Measurements from ENCODE around the gene PKD2. TPM values are rescaled to one million over a fixed set of nuclear protein-coding genes. Genes with fewer than 3 reads are reported as not detected.

Gene PKD2
- total RNA-seq, 2 experiments from 2014 or later = 3.8 to 4.5 TPM

DNA sequence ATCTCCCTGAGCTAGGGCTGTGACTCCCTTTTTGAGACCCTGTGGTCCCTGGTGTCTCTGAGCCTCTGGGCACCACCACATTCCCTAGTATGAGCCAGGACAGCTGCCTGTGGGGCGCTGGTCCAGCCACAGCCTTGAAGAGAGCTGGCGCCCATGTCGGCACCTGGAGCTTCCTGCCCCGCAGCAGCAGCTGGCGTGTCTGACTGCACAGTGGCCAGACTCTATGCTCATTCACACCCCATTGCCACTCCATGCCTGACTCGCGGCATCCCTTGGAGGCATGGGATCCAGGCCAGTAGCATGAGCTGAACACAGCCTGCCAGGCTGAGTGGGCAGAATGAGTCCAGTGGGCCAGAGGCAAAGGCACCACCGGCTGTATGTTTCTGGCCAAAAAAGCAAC lies 40.2 kb upstream of the PKD2 start:
- POLR2A ChIA-PET = interaction anchor here (0.8 kb wide), 1 partner anchor 117 kb away, joined by 3 read pairs; no protein-coding TSS in a partner anchor

DNA sequence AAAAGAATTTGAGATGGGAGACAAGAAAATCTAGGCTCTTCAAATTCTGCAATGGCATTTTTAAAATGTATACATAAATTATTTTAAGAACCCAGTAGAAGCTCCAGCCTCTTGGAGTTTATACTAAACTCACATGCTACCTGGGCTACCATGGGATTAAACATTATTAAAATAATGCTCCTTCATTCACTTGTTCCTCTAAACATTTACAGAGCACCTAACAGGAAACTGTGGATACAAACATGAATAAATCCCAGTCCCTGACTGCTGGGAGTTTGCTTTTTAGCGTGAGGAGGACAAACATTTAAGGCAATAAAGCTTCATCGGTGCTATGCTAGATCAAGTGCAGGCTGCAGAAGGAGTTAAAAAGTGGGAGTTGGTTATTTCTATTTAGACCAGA lies 37.3 kb upstream of the PKD2 start:
- no TSS peak for BruUV-seq (replicated peaks)
- Histone ChIP-seq H3K36me3 (ENCODE audit: insufficient read depth, low read length) (no peaks in the 10 kb centered on the region), H3K4me2 (ENCODE audit: low read length) (no peak overlapping the region), H3K4me3 (ENCODE audit: low read depth, low read length, poor library complexity, severe bottlenecking) (no peak overlapping the region), H3K9me2 (ENCODE audit: insufficient read depth, low read length) (no peaks in the 10 kb centered on the region), H2AFZ (ENCODE audit: low read length) (no peak overlapping the region), H4K20me1 (ENCODE audit: insufficient read depth, low read length) (no peaks in the 10 kb centered on the region), H3K79me2 (ENCODE audit: insufficient read depth, low read depth, low read length) (no peaks in the 10 kb centered on the region), H3K9me3 (ENCODE audit: low read length) (no peaks in the 10 kb centered on the region), H3K4me1 (ENCODE audit: insufficient read depth, low read length, poor library complexity, severe bottlenecking) (peaks cover 5% of the 10 kb centered on the region), H3K27ac (ENCODE audit: low read depth, low read length, poor library complexity, severe bottlenecking) (no peak overlapping the region)
- intact Hi-C loops (cut with micrococcal nuclease; ENCODE audit: unreplicated experiment) = loop anchor here (5.0 kb wide), 1 partner anchor 242 kb away; no protein-coding TSS in a partner anchor
- no peak for DNase-seq (ENCODE audit: low spot score)
- ChIA-PET POLR2A (no interaction called here), CTCF (ENCODE audit: unreplicated experiment) (no interaction called here)
- TF ChIP-seq EZH2phosphoT487 (IDR thresholded peaks at IDR 0.05; ENCODE audit: borderline replicate concordance, low read depth, low read length) = no peak
- TF ChIP-seq, protein P1, sequence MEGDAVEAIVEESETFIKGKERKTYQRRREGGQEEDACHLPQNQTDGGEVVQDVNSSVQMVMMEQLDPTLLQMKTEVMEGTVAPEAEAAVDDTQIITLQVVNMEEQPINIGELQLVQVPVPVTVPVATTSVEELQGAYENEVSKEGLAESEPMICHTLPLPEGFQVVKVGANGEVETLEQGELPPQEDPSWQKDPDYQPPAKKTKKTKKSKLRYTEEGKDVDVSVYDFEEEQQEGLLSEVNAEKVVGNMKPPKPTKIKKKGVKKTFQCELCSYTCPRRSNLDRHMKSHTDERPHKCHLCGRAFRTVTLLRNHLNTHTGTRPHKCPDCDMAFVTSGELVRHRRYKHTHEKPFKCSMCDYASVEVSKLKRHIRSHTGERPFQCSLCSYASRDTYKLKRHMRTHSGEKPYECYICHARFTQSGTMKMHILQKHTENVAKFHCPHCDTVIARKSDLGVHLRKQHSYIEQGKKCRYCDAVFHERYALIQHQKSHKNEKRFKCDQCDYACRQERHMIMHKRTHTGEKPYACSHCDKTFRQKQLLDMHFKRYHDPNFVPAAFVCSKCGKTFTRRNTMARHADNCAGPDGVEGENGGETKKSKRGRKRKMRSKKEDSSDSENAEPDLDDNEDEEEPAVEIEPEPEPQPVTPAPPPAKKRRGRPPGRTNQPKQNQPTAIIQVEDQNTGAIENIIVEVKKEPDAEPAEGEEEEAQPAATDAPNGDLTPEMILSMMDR (conservative IDR thresholded peaks at IDR 0.05; ENCODE audit: low read length) = no peak

More for the DNA sequence above, 40.2 kb upstream of the PKD2 start:
- Histone ChIP-seq H3K4me2 (ENCODE audit: low read length) (no peak overlapping the region), H3K79me2 (ENCODE audit: insufficient read depth, low read depth, low read length) (no peaks in the 10 kb centered on the region), H3K4me1 (ENCODE audit: insufficient read depth, low read length, poor library complexity, severe bottlenecking) (peaks cover 4% of the 10 kb centered on the region), H3K36me3 (ENCODE audit: insufficient read depth, low read length) (no peaks in the 10 kb centered on the region), H3K27ac (ENCODE audit: low read depth, low read length, poor library complexity, severe bottlenecking) (no peak overlapping the region), H3K4me3 (ENCODE audit: low read depth, low read length, poor library complexity, severe bottlenecking) (no peak overlapping the region), H3K9me2 (ENCODE audit: insufficient read depth, low read length) (no peaks in the 10 kb centered on the region), H2AFZ (ENCODE audit: low read length) (no peak overlapping the region), H3K9me3 (ENCODE audit: low read length) (no peaks in the 10 kb centered on the region), H4K20me1 (ENCODE audit: insufficient read depth, low read length) (no peaks in the 10 kb centered on the region)
- no TSS peak for BruUV-seq (replicated peaks)
- DNase-seq (ENCODE audit: low spot score) = no peak
- intact Hi-C loops (cut with micrococcal nuclease; ENCODE audit: unreplicated experiment) = no loop called here
- TF ChIP-seq EZH2phosphoT487 (IDR thresholded peaks at IDR 0.05; ENCODE audit: borderline replicate concordance, low read depth, low read length) = no peak
- TF ChIP-seq, protein P1 (conservative IDR thresholded peaks at IDR 0.05; ENCODE audit: low read length) = no peak
- CTCF ChIA-PET (ENCODE audit: unreplicated experiment) = interaction anchor here (1.2 kb wide), 1 partner anchor 55 kb away, joined by 3 read pairs; no protein-coding TSS in a partner anchor

DNA sequence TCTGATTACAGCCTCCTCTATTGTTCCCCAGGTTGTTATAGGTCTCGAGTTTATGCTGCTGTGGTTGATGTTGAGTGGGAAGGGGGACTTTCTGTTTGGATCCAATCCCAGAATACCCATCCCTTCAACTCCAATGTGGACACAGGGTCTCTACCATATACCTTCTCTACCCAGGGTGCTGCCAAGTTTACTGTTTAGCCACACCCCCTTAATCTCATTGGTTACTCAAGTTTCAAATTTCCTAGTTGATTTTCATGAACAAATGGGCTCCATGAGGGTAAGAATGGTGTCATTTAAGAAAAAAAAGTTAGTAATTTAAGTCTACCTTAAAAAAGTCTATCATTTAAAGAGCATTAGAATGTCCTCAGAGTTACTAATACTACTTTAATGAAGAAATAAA lies 35.6 kb upstream of the PKD2 start:
- ChIA-PET POLR2A (no interaction called here), CTCF (ENCODE audit: unreplicated experiment) (no interaction called here)
- Histone ChIP-seq H3K9me3 (ENCODE audit: low read length) (no peaks in the 10 kb centered on the region), H3K4me3 (ENCODE audit: low read depth, low read length, poor library complexity, severe bottlenecking) (no peak overlapping the region), H3K4me2 (ENCODE audit: low read length) (no peak overlapping the region), H3K4me1 (ENCODE audit: insufficient read depth, low read length, poor library complexity, severe bottlenecking) (peaks cover 9% of the 10 kb centered on the region), H4K20me1 (ENCODE audit: insufficient read depth, low read length) (no peaks in the 10 kb centered on the region), H2AFZ (ENCODE audit: low read length) (no peak overlapping the region), H3K9me2 (ENCODE audit: insufficient read depth, low read length) (no peaks in the 10 kb centered on the region), H3K79me2 (ENCODE audit: insufficient read depth, low read depth, low read length) (no peaks in the 10 kb centered on the region), H3K27ac (ENCODE audit: low read depth, low read length, poor library complexity, severe bottlenecking) (no peak overlapping the region), H3K36me3 (ENCODE audit: insufficient read depth, low read length) (no peaks in the 10 kb centered on the region)
- intact Hi-C loops (cut with micrococcal nuclease; ENCODE audit: unreplicated experiment) = loop anchor here (2.0 to 5.0 kb wide), 2 partner anchors 119 to 240 kb away; no protein-coding TSS in a partner anchor
- no peak for DNase-seq (ENCODE audit: low spot score)
- TF ChIP-seq EZH2phosphoT487 (IDR thresholded peaks at IDR 0.05; ENCODE audit: borderline replicate concordance, low read depth, low read length) = no peak
- TF ChIP-seq, protein P1 (conservative IDR thresholded peaks at IDR 0.05; ENCODE audit: low read length) = no peak
- no TSS peak for BruUV-seq (replicated peaks)

Data from OCI-LY7 (cell line).